Activated CD8-positive, alpha-beta memory T cell treated with anti-CD3 and anti-CD28 coated beads for 24 hours (primary cell): ENCODE data around the gene MAP4.
"Not testable (repeated sequence)": the region's sequence is repeated elsewhere in the genome, so short reads cannot be mapped to it uniquely, and the experiment has no call there.

Source experiments
- DNase-seq: peaks from one replicate; pipeline ENCODE4 v3.0.0-alpha.2; 2020

The MAP4 gene

DNA sequence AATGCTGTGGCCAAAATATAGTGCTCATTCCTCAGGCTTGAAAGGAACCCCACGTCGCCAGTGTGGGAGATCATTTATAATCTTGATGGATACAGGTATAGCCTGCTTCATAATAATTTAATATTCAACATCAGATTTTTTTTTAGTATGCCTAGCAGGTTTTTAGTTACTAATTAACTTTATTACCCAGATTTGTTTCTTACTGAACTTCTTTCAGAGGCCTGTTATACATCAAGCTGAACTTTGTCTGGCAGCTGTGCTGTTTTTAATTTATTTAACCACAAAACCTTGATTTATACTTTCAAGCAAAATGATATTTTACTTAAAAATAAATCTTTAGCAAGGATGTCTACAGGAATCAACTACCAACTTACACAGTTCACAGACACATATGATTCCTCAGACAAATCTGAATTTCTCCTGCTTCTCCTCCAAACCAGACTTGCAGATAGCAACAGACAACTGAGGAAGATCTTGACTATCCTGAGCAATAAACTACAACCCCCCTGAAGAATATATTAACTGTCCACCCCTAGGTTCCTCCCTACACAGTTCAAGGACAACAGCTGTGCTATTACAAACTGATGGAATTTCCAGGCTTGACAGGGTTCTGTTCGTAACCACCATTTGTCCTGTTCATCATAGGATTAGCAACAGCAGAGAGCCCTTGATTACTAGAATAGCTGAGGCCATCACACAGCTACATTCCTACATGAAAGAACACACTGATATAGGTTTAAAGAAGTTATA is 610 bp downstream of the MAP4 start:
- DNase-seq, result no peak

DNA sequence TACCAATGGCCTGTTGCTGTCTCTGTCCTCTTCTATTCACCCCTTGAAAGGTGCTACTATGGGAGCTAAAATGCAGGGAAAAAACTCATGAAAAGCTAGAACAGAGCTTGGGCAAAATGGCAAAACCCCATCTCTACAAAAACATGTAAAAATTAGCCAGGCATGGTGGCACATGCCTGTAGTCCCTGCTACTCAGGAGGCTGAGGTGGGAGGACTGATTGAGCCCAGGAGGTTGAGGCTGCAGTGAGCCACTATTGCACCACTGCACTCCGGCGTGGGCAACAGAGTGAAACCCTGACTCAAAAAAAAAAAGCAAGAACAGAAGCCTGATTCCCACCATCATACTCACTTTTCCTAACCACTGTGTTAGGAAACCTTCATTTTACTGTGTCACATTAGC is 1.9 kb downstream of the MAP4 start:
- DNase-seq, result no peak

DNA sequence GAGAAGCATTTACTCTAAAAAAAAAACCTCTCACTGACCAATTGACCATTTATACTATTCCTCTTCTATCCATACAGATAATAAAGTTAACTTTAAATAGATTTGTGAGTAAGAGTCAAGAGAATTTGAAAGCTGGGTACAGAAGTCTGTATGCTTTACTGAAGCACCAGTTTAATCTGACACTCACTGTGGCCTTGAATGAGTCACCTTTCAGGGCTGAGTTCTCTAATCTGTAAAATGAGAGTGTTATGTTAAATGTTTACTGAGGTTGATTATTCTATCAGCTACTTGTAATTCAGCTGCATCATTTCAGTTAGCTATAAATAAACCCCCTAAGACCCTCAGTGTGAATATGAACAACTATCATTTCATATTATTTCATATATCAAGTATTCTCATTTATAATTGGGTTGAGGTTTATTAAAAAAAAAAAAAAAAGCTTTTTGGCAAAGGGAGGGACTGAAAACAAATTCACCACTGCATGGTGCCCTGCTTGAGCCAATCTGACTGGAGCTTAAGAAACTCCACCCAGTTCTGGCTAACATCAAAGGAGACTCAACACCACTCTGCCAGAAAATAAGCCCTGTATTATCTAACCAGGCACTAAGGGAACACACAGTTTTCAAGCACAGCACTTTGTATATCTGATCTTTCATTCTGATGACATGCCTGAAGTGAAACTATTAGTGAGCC is 2.8 kb downstream of the MAP4 start:
- DNase-seq, result no peak

DNA sequence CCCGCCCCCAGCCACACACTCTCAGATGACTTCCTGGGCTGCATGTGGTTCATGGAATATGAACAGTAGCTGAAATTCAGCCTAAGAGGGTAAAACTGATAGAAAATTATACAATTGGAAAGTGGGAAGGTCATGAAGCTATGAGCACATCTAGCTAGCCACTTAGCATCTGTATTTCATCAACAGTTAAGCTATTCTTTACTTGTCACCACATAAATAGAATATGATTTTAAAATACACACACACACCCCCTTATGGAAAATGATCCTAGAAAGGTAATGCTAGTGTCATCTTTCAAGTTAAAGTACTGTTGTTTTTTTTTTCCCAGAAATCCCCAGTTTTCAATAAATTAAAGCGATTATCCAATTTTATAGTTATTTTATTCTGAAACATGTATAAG is 3.6 kb downstream of the MAP4 start:
- DNase-seq, result no peak

DNA sequence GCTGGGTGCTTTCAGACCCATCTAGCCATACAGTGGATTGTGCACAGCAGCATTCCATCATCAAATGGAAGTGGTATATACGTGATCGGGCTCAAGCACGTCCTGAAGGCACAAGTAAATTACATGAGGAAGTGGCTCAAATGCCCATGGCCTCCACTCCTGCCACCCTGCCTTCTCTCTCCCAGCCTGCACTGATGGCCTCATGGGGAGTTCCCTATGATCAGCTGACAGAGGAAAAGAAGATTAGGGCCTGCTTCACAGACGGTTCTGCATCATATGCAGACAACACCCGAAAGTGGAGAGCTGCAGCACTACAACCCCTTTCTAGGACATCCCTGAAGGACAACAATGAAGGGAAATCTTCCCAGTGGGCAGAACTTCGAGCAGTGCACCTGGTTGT is 8.2 kb downstream of the MAP4 start:
- not testable (repeated sequence) for DNase-seq

DNA sequence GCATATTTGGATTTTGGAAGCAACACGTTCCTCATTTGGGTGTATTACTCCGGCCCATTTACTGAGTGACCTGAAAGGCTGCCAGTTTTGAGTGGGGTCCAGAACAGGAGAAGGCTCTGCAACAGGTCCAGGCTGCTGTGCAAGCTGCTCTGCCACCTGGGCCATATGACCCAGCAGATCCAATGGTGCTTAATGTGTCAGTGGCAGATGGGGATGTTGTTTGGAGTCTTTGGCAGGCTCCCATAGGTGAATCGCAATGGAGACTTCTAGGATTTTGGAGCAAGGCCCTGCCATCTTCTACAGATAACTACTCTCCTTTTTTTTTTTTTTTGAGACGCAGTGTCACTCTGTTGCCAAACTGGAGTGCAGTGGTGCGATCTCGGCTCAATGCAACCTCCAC is 8.9 kb downstream of the MAP4 start:
- not testable (repeated sequence) for DNase-seq

DNA sequence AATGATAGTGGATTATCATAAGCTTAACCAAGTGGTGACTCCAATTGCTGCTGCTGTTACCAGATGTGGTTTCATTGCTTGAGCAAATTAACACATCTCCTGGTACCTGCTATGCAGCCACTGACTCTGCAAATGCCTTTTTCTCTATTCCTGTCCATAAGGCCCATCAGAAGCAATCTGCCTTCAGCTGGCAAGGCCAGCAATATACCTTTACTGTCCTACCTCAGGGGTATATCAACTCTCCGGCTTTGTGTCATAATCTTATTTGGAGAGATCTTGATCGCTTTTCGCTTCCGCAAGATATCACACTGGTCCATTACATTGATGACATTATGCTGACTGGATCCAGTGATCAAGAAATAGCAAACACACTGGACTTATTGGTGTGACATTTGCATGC is 9.4 kb downstream of the MAP4 start:
- not testable (repeated sequence) for DNase-seq

DNA sequence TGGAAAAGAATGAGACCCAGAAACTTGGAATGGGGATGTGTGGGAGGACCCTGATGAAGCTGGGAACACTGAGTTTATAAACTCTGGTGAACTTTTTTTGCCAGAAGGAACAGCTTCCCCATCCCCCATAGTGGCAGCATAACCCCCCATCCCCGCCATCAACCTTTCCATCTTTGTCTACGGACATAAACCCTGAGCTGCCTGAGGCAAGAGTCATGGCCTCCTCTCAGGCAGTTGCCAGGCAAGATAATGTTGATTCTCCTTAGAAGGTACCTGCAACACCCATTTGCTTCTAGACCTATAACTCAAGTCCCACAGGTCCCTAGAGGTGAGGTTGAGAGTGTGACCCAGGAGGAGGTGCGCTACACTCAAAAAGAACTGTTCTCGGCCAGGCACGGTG is 11.5 kb downstream of the MAP4 start:
- DNase-seq, result no peak

DNA sequence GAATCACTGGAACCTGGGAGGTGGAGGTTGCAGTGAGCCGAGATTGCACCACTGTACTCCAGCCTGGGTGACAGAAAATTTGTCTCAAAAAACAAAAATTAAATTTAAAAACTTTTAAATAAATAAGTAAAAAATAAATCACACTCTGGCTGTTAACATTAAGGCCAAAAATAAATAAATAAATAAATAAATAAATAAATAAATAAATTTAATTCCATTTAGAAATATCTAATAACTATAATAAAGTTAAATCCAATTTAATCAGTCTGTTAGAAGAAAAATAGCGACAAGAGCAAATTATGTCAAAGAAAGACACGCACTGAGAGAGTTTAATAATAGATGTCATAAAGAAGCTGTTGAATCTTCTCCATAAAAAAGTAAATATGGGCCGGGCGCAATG is 13.4 kb downstream of the MAP4 start:
- DNase-seq, result no peak

DNA sequence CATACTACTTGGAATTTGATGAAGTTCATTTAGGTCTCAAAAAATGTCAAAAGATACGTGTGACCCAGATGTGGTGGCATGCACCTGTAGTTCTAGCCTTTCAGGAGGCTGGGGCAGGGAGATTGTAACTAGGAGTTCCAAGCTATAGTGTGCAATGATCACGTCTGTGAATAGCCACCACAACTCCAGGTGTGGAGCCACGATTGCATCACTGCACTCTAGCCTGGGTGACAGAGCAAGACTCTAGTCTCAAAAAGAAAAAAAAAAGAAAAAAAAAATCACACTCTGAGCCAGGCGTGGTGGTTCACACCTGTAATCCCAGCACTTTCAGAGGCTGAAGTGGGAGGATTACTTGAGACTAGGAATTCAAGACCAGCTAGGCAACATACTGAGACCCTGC is 14.2 kb downstream of the MAP4 start:
- DNase-seq, result no peak

DNA sequence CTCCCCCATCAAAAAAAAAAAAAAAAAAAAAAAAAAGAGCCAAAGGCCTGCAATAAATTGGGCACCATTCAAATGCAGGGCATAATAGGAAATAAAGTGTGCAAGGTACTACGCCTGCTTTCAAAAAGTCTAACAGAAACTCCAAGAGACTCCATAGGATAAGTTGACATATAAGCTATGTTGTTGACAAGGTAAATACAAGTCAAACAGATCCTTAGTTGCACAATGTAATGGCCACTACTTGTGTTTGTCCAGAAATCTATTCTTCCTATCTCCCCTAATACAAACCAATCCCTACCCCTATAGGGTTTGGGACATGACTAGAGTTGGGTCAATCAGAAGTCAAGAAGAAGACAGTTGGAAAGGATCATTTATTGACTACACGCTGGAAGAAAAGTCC is 16.0 kb downstream of the MAP4 start:
- DNase-seq, result no peak

DNA sequence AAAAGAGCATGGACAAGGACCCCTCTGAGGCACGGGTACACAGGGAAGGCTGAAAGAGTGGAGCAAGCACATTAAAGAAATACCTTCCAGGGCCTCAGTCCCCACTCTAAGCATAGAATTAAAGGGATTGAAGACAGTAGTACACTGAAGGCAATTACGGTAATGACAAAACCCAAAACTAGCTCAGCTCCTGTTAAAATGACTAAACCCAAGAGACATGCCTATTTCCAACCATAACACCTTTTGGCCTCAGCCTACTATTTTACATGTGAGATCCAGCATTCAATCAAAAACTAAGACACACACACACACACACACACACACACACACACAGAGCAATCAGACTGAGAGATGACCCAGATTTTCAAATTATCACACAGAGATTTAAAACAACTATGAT is 19.8 kb downstream of the MAP4 start:
- no peak for DNase-seq

DNA sequence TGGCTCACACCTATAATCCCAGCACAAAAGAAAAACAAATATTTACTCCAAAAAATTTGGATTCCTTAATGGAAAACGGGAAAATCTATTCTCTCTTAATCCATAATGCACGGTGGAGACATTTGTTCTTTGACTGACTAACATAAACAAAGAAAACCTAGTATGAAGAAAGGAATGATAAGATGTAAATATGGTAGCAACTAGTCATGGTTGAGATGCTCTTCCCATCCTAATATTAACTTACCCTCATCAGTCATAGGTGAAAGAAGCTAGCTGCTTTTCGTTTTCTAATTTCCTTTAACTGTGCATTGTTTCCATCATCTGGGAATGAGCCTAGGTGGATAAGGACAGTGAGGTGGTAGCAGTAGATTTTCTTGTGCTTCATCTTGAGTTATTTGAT is 22.0 kb downstream of the MAP4 start:
- no peak for DNase-seq

DNA sequence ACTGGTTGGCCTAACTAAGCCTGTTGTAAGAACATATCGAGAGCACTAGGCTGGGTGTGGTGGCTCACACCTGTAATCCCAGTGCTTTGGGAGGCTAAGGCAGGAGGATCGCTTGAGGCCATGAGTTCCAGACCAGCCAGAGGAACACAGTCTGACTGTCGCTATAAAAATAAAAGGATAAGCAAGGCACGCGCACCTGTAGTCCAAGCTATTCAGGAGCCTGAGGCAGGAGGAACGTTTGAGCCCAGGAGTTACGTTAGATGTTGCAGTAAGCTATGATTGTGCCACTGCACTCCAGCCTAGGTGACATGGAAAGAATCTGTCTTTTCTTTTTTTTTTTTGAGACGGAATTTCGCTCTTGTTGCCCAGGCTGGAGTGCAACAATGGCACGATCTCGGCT is 24.9 kb downstream of the MAP4 start:
- DNase-seq, result no peak

DNA sequence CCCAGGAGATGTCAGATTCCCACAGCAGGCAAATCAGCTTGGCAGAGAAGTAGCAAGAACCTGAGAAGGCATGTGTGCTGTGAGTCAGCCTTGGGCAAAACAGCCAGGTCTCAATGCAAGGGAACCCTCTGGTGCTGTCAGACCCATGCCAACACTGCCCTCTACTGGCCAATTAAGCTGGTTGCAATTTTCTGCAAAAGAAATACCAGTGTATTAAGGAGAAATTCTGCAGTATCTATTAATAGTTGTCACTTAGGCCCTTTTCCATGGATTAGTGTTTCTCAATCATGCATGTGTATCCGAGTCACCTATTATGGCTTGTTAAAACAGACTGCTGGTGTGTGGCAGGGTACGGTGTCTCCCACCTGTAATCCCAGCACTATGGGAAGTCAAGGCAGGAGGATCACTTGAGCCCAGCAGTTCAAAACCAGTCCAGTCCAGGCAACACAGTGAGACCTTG is 26.2 kb downstream of the MAP4 start:
- DNase-seq, result peak; percentile 75

DNA sequence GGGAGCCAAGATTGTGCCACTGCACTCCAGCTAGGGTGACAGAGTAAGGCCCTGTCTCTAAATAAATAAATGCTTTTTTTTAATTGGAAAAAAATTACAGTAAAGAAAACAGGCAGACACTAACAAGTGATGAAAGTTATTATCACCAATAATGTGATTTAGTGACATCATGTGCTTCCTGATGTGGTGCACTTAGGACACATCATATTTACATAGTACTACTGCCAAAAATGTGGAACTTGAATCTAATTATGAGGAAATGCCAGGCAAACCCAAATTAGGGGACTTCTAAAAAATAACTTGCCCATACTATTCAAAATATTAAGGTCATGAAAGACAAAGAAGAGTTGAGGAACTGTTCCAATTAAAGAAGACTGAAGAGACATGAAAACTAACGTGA is 30.8 kb downstream of the MAP4 start:
- no peak for DNase-seq

DNA sequence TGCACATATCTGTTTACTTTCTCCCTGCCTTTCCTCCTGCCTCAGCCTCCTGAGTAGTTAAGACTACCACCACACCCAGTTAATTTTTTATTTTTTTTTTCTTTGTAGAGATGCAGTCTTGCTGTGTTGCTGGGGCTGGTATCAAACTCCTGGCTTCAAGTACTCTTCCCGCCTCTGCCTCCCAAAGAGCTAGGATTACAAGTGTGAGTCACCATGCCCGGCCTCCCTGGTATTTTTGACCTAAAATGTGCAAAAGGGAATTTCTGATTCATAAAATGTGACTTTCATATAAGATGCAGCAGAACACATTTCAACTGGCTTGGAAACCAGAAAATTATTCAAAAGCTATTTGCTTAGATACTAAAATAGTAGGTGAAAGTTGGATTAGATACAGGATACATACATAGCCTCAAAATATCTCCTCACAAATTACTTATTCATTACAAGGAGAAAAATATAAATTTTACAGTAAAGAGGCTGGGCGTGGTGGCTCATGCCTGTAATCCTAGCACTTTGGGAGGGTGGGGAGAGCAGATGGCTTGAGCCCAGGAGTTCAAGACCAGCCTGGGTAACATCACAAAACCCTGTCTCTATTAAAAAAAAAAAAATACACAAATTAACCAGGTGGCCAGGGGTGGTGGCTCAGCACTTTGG is 32.0 kb downstream of the MAP4 start:
- DNase-seq, result no peak

DNA sequence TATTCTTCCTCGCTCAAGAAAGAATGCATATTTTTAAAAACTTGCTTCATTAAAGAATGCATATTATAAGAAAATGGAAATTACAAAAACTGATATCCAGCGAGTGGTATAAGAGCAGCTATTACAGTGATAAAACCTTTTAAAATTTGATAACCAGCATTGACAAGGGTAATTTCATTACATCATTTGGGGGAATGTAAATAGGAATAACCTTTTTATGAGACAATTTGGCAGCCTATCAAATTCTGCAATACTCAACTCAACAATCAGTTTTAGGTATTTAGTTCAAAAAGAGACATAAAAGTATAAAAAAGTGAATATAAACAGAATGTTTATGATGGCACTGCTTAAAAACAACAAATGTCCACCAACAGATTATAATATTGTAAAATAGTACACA is 35.4 kb downstream of the MAP4 start:
- DNase-seq, result no peak

DNA sequence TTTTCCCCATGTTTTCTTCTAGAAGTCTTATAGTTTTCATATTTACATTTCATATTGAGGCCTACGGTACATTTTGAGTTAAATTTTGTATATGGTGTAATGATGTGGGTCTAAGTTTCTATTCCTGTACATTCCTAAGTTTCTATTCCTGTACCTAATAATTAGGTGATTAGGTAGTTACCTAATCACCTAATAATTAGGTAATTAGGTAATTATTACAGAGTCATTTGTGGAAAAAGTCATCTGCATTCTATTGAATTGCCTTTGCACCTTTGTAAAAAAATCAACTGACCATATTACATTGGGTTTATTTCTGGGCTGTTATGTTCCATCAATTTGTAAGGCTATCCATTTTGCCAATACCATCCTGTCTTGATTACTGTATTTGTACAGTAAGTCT is 37.1 kb downstream of the MAP4 start:
- DNase-seq, result no peak

DNA sequence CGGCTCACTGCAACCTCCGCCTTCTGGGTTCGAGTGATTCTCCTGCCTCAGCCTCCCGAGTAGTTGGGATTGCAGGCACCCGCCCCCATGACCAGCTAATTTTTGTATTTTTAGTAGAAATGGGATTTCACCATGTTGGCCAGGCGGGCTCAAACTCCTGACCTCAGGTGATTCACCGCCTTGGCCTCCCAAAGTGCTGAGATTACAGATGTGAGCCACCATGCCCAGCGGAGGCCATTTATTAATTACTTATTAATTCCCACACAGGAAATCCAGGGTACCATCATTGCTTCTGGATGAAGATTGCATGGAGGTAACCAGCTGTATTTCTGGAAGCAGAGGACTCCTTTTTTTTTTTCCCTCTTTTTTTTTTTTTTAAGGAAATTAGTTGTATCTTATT is 37.8 kb downstream of the MAP4 start:
- DNase-seq, result no peak

DNA sequence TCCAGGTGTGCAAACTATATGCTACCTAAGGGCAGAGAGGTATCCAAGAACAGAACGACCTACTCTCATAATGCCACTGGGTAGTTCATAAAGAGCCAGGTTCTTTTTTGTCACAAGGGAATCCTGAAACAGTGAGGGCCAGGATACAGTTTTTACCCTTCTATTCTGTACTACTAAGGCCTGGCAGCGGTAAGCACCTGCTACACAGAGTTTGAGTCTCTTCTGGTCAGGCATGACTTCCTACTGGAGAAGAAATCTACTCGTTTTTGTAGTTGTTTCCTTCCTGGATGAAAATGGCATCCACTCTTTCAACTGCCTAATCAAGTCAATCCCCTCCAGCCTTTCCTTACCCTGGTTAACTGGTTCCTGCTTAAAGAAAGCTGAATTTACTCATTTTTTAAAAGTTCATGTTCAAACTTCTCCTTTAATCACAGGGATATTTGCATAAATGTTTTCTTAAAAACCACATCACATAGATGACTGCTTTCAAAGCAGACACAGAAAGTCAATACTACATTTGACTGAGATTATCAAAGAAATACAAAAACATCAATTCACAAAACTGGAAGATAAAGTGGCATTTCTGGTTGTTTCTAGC is 40.0 kb downstream of the MAP4 start:
- DNase-seq, result no peak

DNA sequence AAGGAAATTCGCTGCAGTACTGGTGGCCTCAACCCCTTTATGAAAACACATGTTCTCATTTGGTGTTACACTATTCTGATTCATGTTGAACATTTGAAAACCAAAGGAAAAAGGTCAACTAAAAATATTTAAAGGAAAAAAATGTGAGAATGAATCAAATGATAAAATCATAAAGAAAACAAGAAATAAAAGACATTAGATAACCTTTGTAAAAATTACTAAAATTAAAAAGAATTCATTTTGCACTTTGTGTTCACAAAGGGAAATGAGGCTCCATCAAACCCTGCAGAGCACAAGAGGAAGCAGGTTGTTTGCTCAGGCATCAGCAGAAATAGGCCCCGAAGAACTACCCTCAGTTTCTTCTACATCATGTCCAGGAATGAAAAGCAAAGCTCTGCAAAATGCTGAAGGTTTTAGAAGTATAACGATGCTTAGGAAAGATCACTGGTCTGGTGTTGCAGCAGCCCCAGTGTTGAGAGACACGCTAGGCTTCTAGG is 41.2 kb downstream of the MAP4 start:
- no peak for DNase-seq

DNA sequence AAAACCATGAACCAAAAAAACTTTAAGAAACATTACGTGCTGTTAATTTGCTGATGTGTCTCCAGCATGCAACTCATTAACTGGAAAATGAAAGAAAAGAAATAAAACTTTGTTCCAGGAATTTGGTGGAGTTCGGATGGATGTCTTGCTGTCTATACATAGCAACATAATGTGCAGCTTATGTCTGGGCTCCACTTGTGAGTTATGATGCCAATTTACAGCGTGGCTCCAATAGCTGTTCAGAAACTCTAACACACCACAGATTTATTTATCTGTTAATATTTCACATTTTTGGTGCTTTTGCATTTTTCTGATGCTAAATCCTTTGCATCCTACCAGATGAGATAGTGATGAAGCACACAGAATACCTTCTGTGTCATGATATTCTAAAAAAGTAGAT is 45.1 kb downstream of the MAP4 start:
- no peak for DNase-seq

DNA sequence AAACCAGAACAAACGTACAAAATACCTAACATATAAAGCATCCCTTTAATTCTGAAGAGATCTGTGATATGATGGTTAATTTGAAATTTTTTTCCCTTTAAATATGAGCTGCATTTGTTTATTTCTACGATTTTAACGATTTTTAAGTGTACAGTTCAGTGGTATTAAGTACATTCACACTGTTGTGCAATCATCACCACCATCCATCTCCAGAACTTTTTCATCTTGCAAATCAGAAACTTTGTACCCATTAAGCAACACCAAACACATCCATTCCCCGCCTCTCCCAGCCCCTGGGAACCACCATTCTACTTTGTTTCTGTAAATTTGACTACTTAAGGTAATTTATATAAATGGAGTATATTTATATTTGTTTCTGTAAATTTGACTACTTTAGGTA is 51.5 kb downstream of the MAP4 start:
- no peak for DNase-seq
